ENCODE data around the gene MAGI1. TPM values are rescaled to one million over a fixed set of nuclear protein-coding genes. Genes with fewer than 3 reads are reported as not detected.
"Not testable (repeated sequence)": the region's sequence is repeated elsewhere in the genome, so short reads cannot be mapped to it uniquely, and the experiment has no call there.

MAGI1 gene
- total RNA-seq, 1 donor from 2014 or later, result 101 TPM

DNA sequence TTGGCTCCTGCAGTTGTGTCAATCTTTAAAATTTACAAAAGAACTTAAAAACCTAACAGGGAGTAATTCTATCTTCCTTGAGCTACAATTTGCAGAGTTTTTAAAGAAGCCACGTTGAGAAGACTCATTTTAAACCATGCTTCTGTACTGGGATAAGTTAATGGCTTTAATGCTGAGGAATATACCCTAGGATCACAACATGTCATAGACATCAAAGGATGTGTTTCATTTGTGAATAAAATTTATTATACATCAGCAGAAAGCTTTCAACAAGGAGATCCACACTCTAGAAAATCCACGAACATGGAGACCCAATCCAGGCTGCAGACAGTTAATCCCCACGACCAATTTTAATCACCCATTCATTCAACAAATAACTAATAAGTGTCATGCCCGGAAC is 297.2 kb downstream of the MAGI1 start:
- no peak for DNase-seq

DNA sequence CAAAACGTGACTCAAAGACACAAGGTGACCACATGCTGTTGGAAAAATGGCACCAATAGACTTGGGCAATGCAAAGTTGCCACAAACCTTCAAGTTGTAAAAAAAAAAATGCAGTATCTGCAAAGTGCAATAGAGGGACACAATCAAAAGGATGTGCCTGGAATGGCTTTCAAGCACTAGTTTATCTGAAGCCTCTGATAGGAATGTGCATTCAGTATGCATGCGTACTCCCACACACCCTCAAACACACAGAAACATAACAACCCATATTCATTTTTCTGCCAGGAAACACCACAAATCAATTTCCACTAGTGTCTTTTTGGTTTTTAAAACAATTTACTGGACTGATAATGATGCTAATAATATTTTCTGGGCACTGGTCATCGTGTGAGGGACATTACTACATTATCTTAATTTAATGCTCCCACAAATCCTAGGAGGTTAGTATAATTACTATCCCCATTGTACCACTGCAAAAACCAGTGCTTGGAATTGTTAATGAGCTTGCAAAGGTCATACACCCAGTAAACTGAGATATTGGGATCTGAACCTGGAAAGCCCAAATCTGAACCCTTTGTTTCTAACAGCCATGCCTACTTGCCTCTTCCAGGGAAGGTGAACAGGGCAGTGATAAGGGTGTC is 298.7 kb downstream of the MAGI1 start:
- no peak for DNase-seq

DNA sequence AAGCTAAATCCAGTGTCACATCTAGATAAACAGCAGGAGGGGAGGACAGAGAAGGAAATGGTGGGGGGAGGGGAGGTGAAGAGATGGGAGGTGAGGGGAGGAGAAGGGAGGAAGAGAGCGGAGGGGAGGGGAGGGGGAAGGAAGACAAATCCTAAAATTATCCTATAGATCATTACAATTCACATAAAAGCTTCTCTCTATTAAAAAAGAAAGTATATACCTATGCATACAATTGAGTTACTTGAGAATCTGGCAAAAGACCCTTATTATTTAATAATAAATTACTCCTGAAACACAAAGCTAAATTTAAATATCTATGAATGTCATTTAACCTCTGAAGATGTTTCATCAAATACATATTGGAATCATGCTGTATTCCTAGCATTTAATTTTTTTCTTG is 303.9 kb downstream of the MAGI1 start:
- DNase-seq, result no peak

DNA sequence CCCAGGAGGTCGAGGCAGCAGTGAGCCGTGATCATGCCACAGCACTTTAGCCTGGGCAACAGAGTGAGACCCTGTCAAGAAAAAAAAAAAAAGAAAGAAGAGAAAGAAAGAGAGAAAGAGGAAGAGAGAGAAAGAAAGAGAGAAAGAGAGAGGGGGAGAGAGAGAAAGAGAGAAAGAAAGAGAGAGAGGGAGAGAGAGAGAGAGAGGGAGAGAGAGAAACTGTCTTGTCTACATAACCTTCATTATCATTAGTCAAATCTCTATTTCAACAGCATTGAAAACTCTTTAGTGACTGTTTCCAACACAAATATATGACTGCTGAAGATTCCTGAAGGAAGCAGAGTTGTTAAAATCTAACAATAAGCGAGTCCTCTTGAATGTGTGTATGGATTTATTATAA is 304.3 kb downstream of the MAGI1 start:
- DNase-seq, result no peak

DNA sequence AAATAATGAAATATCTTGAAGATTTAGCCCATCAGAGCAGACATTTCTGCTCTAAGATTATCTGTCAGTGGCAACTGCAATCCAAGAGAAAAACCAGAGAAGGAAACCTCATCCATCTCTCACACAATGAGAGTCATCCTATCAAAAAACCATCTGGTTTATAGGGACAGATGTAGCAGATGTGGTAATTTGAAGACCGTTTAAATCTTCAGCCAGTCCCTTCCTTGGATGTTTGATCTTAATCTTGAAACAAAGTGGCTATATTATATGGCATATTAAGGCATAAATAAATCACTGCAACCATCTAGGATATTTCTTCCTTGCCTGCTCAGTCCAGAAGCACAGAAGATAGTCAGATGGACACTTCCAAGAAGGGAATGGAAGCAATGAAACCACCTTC is 305.3 kb downstream of the MAGI1 start:
- no peak for DNase-seq

DNA sequence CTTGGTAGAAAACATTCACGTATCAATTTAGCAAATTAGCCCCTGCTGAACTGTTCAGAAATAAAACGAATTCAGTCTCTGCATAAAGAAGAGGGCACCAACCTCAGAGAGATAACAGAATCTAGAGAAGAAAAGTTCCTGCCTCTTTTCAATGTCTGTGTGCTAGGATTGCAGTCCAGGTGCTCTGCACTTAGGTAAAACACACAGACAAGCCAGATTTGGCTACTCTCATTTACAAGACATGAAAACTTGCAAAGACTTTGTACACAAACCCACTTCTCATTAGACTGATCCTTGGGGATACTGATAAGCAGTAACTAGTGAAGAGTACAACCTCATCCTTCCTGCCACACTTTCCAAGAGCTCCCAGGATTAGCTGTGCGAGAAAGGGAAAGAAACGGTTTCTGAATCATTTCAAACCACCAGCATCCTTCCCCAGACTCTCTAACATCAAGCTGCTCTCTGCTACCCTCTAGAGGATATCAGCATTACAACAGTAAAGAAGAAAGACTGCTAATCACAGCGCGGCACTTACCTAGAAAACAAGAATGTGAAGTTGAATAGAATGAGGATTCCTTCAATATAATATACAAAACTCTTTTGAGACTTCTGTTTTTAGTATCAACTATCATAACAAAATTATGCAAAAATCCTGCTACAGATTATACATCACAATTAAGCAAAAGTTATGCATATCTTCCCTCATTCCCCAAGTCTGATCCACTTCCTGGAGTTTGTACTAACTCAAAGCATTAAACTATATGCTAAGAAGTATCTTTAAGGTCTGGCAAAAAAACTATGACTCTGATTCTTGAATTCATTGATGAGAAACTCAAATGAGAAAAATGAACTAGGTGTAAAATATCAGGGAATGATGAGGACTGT is 306.4 kb downstream of the MAGI1 start:
- peak; percentile 78 for DNase-seq

DNA sequence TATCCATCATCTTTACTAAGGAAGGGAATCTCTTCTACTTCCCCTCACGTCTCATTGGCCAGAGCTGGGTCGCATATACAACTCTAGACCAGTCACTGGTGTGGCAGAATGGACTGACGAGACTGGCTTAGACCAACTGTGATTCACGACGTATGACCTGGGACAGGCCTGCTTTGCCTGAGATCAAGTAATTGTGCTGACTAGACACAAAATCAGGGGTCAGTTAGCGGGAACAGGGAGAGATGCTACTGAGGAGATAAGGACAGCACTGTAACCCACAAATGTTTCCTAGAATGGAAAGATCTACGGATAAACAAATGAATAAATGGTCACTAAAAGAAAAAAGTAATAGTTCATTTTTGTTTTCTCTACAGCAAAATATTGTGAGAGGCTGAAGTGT is 308.3 kb downstream of the MAGI1 start:
- DNase-seq, result no peak

DNA sequence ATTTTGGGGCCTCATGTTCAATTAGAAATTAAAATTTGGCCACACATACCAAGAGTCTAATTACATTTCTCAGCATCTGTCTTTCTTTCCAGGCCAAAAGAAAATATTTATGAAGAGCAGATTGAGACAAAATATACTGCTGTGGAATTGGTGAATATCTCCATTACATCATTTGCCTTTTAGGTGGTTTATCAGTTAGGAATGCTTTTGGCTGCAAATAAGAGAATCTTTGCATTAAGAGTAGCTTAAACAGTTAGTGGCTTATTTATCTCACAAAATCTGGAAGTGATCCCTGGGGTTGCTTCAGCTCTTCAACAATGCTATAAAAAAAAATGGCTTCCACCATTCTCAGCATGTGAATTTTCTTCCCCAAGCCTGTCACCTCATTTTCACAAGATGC is 308.7 kb downstream of the MAGI1 start:
- DNase-seq, result no peak

DNA sequence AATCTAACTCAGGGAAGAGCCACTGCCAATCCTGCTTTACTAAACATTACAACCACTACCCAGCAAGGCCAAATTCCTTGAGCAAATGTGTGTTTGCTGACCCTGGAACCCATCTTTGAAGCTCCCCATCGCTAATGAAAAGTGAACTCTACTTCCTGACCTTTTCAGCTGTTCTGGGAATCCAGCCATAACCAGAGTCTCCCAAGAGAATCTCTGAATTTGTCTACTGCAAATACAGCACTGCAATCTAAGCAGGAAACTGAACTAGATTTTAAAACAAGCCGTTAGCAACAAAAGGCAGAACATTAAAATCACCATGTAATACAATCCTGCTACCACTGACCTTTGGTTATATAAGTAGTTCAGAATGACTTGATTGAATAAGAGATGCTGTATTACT is 309.2 kb downstream of the MAGI1 start:
- DNase-seq, result peak; percentile 85

DNA sequence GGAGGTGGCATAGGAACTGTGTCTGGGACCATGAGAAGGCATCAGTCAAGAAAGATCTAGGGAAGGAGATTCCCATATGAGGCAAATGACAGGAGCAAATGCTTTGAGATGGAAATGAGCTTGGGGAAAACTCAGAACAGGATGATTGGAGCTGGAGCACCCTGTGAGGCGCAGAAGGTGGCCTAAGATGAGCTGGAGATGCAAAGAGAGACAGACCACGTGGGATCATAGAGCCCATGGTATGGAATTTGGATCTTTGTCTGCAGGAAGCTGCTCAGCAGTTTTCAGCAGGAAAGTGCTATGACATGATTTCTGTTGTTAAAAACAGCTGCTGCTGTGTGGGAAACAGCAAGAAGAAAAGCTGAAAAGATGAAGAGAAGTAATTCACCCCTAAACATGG is 310.6 kb downstream of the MAGI1 start:
- peak; percentile 14 for DNase-seq

DNA sequence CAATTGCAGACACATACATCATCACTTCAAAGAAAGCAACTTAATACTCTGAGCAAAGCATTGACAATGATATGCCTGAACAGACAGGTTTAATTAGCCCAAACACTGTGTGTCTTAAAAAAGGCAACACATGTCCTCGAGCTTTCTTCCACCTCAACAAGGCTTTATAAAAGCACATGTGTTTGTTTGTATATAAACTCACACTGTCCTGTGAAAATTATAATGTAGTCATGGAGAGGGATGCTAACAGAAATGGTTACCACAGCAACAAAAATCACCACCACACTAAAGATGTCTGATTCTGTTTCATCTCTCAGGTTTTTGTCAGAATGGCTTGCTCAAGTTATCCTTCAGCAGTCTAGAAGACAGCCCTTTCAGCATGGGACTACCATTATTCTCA is 314.7 kb downstream of the MAGI1 start:
- DNase-seq, result no peak

DNA sequence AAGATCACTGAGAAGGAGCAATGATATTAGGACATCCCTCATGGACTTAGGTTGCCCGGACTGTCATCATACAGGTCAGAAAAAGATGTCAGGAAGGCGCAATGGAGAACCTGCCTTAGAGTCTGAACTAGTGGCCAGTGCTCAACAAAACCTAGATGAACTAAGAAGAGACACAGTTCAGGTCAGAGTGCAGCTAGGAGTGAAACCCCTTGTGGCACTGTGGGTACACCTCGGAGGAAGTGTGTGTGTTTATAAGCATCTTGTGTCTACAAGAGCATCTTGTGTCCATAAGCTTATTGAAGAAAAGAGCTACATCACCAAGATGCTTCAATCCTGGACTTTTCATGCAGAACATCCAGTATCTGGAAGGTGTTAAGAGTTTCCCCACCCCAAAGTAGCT is 315.7 kb downstream of the MAGI1 start:
- no peak for DNase-seq

DNA sequence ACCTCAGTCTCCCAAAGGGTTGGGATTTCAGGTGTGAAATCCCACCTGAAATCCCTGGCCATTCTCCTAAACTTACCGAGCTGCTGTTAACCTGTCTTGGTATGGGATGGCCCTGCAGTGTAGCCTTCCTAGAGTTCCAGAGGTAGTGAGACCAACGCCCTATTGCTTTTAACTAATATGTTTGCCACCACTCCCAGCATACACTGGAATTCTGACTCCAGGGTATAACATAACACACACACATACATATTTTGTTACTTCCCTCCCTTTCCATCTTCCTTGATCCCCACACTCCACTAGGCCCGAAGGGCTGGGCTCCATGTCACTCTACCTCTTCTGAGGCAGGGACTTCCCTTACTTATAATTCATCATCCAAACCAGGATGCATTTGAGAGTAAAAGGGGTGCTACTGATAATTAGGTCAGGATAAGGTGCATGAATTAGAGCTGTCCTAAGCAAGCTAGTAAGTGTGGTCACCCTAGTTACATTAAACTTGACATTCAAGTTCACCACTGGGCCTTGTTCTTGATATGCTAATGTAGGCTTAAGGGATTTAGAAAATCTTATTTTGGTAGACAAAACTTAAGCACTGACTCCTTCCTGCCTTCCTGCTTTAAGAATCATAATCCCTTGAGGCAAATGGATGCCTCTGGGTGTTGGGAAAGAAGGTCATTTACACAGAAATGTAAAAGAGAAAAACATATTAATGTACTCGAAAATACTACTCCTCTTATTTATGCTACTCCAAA is 317.6 kb downstream of the MAGI1 start:
- DNase-seq, result no peak

DNA sequence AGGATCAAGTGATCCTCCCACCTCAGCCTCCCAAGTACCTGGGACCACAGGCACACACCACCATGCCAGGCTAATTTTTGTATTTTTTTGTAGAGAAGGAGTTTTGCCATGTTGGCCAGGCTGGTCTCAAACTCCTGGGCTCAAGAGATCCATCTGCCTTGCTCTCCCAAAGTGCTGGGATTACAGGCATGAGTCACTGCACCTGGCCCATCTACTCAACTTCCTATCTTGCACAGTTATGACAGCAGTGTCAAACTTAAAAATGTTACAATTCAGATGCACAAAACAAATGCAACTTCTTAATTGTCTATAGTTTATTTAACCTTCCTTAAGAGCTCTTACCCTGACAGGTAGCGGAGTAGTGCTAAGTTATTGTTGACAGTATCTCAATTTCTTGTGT is 319.1 kb downstream of the MAGI1 start:
- not testable (repeated sequence) for DNase-seq

DNA sequence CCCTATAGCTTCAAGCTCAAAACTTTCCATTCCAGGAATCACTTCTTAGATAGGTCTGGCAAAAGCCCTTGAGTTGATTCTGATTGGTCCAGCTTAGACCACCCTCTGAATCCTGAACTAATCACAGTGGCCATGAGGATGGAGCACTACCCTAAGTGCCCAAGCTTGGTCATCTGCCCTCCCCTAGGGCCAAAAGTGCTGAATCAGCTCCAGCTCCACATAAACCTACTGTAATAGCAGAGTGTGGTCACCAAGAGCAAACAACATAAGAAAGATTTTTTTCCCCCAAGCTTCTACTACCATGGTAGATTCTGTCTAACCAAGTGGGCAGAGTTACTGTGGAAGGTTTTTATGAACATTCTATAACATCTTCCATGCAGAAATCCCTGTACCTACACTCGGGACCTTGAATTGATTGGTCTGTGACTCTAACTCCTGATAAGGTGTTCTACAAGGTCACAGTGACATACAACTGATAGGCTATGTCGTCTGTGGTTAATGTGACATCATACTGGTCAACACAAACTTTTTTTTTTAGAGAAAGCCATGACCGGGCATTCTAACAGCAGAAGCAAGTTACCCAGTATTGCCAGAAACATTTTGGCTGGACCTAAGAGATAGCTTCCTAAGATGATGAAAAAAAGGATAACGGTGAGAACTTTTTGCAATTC is 320.9 kb downstream of the MAGI1 start:
- no peak for DNase-seq

DNA sequence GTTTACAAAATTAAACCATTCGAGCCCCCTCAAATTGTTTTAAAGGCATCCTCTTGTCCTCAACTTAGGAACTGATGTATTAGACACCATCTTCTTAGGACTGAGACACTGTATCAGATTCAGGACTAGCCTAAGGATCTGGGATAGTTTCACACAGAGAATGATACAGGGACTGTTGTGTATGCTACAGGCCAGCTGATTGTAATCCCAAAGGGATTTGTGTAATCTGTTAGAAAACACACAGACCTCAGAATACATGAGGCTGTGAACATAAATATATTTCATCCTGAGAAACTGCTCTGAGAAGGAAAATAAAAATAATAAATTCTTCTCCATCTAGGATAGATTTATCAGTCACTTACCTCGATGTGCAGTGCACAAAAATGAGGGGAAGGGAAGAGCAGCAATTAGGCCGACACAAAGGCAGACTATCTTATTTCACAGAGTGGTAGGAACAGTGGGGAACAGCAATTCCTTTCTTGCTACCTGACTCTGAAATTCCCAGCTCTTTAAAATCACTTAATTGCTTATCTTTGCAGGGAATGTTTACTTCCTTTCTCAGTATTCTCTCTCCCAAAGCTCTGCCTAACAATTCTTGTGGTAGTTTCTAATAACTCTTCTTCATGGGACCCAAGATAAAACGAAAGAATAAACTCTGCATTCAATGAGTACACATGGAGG is 322.5 kb downstream of the MAGI1 start:
- no peak for DNase-seq

DNA sequence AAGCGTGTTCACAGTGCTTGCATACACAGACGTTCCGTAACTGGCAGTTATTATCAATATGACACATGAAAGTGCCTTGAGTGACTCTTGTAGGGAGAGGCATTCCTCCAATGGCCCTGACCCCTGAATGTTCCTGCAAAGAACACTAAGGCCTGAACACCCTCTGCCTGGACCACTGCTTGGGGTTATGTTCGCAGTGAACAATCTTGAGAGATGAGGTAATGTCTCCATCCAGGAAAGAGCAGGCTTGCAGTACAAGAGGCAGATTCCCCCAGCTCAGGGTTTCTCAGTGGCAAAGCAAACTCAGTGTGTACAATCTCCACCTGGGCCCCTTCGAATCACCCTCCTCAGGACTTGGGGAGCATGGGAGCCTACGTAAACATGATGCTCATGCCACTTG is 324.6 kb downstream of the MAGI1 start:
- DNase-seq, result no peak

DNA sequence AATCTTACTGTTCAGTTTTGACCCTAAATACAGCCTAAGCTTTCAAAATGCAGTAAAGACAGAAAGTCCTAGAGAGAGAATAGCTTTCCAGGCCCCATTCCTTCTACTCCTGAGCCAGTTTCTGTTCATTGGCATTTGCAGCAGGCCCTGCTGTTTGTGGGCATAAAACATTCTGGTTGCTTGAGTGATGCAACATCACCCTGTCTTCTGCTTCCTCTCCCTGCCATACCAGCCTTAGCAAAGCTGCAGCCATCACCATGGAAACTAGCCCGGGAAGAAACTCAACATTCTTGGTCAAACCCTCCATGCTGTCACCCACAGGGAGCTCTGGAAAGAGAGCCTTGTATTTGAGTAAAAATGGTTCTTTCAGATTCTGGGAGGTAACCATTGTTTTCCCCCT is 325.7 kb downstream of the MAGI1 start:
- no peak for DNase-seq

DNA sequence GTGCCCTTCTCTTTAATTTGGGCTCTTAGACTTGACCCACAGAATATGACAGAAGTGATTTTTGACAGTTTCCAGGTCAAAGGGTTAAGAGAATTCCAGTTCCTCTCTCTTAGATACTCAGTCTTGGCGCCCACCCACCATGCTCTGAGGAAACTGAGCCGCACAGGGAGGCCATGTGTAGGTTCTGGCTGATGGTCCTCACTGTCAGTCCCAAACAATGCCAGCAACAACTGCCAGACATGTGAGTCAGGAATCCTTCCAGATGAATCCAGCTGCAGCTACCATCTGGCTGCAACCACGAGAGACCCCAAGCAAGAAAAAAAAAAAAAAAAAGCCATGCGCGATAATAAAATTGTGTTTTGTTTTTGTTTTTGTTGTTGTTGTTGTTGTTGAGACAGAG is 326.6 kb downstream of the MAGI1 start:
- no peak for DNase-seq

DNA sequence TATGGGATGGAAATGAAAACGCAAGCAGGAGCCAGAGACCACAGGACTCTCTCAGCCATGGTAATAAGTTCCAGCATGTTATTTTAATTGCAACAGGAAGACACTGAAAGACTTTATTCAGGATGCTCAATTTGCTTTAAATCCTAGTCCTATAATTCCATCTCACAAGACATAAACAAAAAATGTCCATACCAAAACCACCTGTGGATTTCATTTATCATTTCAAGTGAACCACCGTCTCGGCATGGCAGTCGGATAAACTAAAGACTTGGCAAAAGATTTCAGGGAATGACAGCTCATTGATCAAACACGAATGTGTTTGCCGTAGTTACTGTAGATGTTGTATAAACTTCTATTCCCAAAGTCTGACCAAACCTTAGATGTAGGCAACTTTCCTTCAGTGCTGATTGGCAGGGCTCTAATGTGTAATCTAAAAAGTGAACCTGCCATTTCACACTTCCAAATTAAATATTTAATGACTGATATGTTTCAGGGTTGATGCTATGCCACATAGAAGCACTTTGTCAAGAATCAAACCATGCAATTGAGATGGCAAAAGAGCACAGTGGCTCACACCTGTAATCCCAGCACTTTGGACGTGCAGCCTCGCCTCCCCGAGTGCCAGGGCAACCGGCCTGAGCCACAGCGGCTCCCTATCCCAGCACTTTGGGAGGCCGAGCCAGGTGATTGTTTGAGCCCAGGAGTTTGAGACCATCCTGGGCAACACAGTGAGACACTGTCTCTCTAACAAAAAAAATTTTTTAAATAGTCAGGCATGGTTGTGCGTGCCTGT is 331.7 kb downstream of the MAGI1 start:
- no peak for DNase-seq

DNA sequence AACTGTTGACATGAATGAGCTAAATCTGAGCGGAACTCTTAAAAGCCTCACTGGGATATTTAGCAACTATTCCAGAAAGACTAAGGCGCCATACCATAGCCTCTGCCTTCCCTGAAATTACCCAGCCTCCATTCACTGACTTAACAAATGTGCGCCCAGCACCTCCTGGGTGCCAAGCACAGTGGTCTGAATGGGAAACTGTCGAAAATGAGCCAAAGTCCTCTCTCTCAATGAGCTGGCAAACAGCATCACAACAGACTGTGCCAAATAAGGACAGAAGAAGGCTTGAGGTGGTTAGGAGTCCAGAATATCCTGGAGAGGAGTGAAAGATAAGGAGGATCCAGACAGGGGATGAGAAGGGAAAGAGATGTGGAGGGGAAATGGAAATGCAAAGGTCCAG is 332.4 kb downstream of the MAGI1 start:
- no peak for DNase-seq

DNA sequence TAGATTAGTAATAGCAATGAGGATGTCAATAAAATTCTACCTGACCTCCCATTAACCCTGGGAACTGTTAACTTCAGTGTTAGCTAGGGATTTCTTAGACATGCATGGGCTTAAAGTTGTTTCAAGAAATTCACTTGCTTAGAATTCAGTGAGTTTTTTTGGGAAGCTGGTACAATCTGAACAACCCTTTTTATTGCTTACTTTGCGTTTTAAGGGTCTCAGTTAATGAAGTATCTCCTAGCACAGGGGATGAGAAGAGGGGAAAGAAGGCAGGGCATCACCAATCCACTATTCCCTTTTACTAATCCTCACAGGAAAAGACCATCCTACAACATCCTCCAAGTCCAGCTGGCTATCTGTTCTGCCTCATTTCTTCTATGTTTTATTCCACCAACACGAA is 334.9 kb downstream of the MAGI1 start:
- no peak for DNase-seq
